WTC11 (cell line): Measurements from ENCODE around the gene FBXO45.

ENCODE experiments used
- AR ChIP-seq: fragments of 250-450 bp; sonication (Bioruptor Pico); IDR thresholded peaks from 2 replicates; pipeline ENCODE4 v1.9.0; 2021; ENCODE audit warnings: mild to moderate bottlenecking
- E2F4 ChIP-seq: sonication (generic); formaldehyde crosslinking; IDR thresholded peaks from 2 replicates; pipeline ENCODE4 v1.8.1; 2022; ENCODE audit warnings: low read depth, mild to moderate bottlenecking, moderate library complexity, missing genetic modification reagents, borderline replicate concordance
- JUN ChIP-seq: sonication (generic); formaldehyde crosslinking; IDR thresholded peaks from 2 replicates; pipeline ENCODE4 v1.8.0; 2023; ENCODE audit warnings: mild to moderate bottlenecking, missing genetic modification reagents

- no peak for TF ChIP-seq JUN
- TF ChIP-seq AR (CRISPR knock-in tag), result no peak
- TF ChIP-seq E2F4 (CRISPR knock-in tag), result no peak
Observed at GRCh38 chr3:196531418-196531817, 37.0 kb upstream of the FBXO45 start.
